ENCODE results near the gene AK1. TPM values are rescaled to one million over a fixed set of nuclear protein-coding genes. Genes with fewer than 3 reads are reported as not detected.

AK1 gene
- total and polyA plus RNA-seq, 2 of the 8 experiments (the other 6 are each of a cell fraction or from before 2014, with no cell fraction given), result 37.9 to 39.2 TPM

GRCh38 chr9:127878001-127878651 lies 651 bp upstream of the AK1 start:
- H3K36me3 ChIP-seq (ENCODE audit: control insufficient read depth in 2 of 4, insufficient read depth in 4 of 4, low read length in 3 of 4), result no peaks in the 10 kb centered on the region
- H3K23me2 ChIP-seq (ENCODE audit: low read depth, low read length), result peaks cover 7% of the 10 kb centered on the region; the same call in 1 of the 2 replicates
- ChIA-PET CTCF (ENCODE audit: partially characterized antibody) (interaction anchor here (0.6 to 2.2 kb wide), 12 partner anchors 9 to 112 kb away, joined by 3 to 18 read pairs (median 3); partner anchors contain the start of gene FPGS), POLR2A (ENCODE audit: partially characterized antibody) (interaction anchor here (0.7 to 2.0 kb wide), 10 partner anchors 9 to 85 kb away, joined by 3 to 9 read pairs (median 4); partner anchors contain the start of gene ST6GALNAC6)
- H4K91ac ChIP-seq (replicated peaks; ENCODE audit: insufficient read length, low read length), result no peak overlapping the region
- no peak overlapping the region for H3K9ac ChIP-seq (replicated peaks in 1 of 4; ENCODE audit: extremely low read depth in 1 of 4, low read depth in 3 of 4, low read length in 3 of 4)
- peak overlapping the region; percentile 54 for H4K8ac ChIP-seq (ENCODE audit: extremely low read depth, insufficient read depth, low read length)
- no peak overlapping the region for H3K4ac ChIP-seq (replicated peaks; ENCODE audit: insufficient read length, low read depth, low read length)
- H2AFZ ChIP-seq (ENCODE audit: low read length), result peak overlapping the region; percentile 74
- H2BK12ac ChIP-seq (ENCODE audit: low read depth, low read length), result no peak overlapping the region
- no peak overlapping the region for H3K23ac ChIP-seq (ENCODE audit: insufficient read length)
- no peak overlapping the region for H3K27ac ChIP-seq (ENCODE audit: low read depth, low read length)
- no peak overlapping the region; the same call in 1 of the 2 replicates for H3K18ac ChIP-seq (ENCODE audit: extremely low read depth, low read length)
- H2AK5ac ChIP-seq (ENCODE audit: low read depth, low read length), result no peak overlapping the region
- H3K4me1 ChIP-seq (replicated peaks in 1 of 4; ENCODE audit: control insufficient read depth in 3 of 4, insufficient read depth in 4 of 4, low read length in 3 of 4), result peaks cover 0 to 10% (median 7%) of the 10 kb centered on the region in 4 experiments; a peak in 6 of 7 replicates
- H3K4me3 ChIP-seq (ENCODE audit: extremely low read depth in 1 of 4, insufficient read depth in 2 of 4, low read depth in 3 of 4, low read length in 4 of 4), result peak overlapping the region; percentile 46 to 66 (median 58)
- FAIRE-seq, result no peak
- H3K27me3 ChIP-seq (replicated peaks in 1 of 4; ENCODE audit: control insufficient read depth in 3 of 4, extremely low read depth in 1 of 4, insufficient read depth in 3 of 4, low read length in 3 of 4), result no peaks in the 10 kb centered on the region
- H3K79me2 ChIP-seq (ENCODE audit: control insufficient read depth in 1 of 2, insufficient read depth in 2 of 2, low read length in 2 of 2), result no peaks in the 10 kb centered on the region
- peak in 1 of 2 experiments; percentile 64 for DNase-seq (ENCODE audit: low read depth in 1 of 2, low spot score in 2 of 2)
- H3K9me3 ChIP-seq (ENCODE audit: insufficient read depth in 2 of 2, low read depth in 1 of 2, low read length in 1 of 2), result no peaks in the 10 kb centered on the region
- no peak overlapping the region for H2BK15ac ChIP-seq (ENCODE audit: low read length)
- H3K14ac ChIP-seq (ENCODE audit: insufficient read length), result no peak overlapping the region
- peaks cover 0 to 1% of the 10 kb centered on the region in 2 experiments for H4K20me1 ChIP-seq (replicated peaks in 1 of 2; ENCODE audit: control insufficient read depth in 1 of 2, insufficient read depth in 2 of 2, low read length in 2 of 2)
- no peak overlapping the region for H3K56ac ChIP-seq (replicated peaks; ENCODE audit: insufficient read length, low read depth, low read length)
- H2BK20ac ChIP-seq (ENCODE audit: low read length), result no peak overlapping the region
- H2BK5ac ChIP-seq (ENCODE audit: low read depth, low read length), result no peak overlapping the region
- no peaks in the 10 kb centered on the region for H3K79me1 ChIP-seq (ENCODE audit: low read depth, low read length)
- H3K4me2 ChIP-seq (ENCODE audit: insufficient read depth in 1 of 2, low read depth in 2 of 2, low read length in 2 of 2), result peak overlapping the region; percentile 72 to 79
- H4K5ac ChIP-seq (ENCODE audit: insufficient read length, low read depth, low read length), result peak overlapping the region; percentile 25
- 48% methylated on average over 14 of the region's 18 CpGs; no CpG with 5 or more reads in 1 of the 2 experiments for WGBS, 2 experiments (ENCODE audit: extremely low coverage in 1 of 2, insufficient coverage in 1 of 2, insufficient read length in 1 of 2, insufficient replicate concordance in 2 of 2, low coverage in 1 of 2, low lambda C conversion rate in 2 of 2, missing lambda C conversion rate in 1 of 2)
- no peak overlapping the region for H2BK120ac ChIP-seq (replicated peaks; ENCODE audit: low read depth, low read length)
- TF ChIP-seq SIN3A (conservative IDR thresholded peaks at IDR 0.05 in 1 of 2, IDR thresholded peaks at IDR 0.05 in 1 of 2; ENCODE audit: low read depth in 1 of 2, low read length in 2 of 2), result no peak
- no peak for TF ChIP-seq HDAC6 (IDR thresholded peaks at IDR 0.05; ENCODE audit: low read depth, low read length)
- TF ChIP-seq BACH1 (IDR thresholded peaks at IDR 0.05; ENCODE audit: low read length), result no peak
- TF ChIP-seq EGR1 (IDR thresholded peaks at IDR 0.05; ENCODE audit: borderline replicate concordance, low read depth, low read length), result no peak
- no peak for TF ChIP-seq TBP (IDR thresholded peaks at IDR 0.05; ENCODE audit: low read depth, low read length)
- TF ChIP-seq RFX5 (IDR thresholded peaks at IDR 0.05; ENCODE audit: borderline replicate concordance, low read depth, low read length), result no peak
- no peak for TF ChIP-seq BCL11A (IDR thresholded peaks at IDR 0.05; ENCODE audit: low read depth in 2 of 2, low read length in 2 of 2)
- TF ChIP-seq, protein P1, sequence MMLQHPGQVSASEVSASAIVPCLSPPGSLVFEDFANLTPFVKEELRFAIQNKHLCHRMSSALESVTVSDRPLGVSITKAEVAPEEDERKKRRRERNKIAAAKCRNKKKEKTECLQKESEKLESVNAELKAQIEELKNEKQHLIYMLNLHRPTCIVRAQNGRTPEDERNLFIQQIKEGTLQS (IDR thresholded peaks at IDR 0.05; ENCODE audit: insufficient read depth, low read depth, low read length), result no peak
- TF ChIP-seq, protein P2, sequence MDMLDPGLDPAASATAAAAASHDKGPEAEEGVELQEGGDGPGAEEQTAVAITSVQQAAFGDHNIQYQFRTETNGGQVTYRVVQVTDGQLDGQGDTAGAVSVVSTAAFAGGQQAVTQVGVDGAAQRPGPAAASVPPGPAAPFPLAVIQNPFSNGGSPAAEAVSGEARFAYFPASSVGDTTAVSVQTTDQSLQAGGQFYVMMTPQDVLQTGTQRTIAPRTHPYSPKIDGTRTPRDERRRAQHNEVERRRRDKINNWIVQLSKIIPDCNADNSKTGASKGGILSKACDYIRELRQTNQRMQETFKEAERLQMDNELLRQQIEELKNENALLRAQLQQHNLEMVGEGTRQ (IDR thresholded peaks at IDR 0.05; ENCODE audit: low read length), result no peak
- no peak for TF ChIP-seq GTF2F1 (IDR thresholded peaks at IDR 0.05; ENCODE audit: borderline replicate concordance, low read depth, low read length)
- no peak for TF ChIP-seq SUZ12 (IDR thresholded peaks at IDR 0.05; ENCODE audit: low read length)

Measured in H1 (cell line).